ENCODE results near the gene TNPO1.
A peak's percentile ranks its signal among the peaks of the same experiment; 100 is the strongest.

The TNPO1 gene

GRCh38 chr5:72957337-72957736, 140.9 kb downstream of the TNPO1 start:
- DNase-seq (ENCODE audit: low read depth, low spot score), result no peak
- H3K27ac ChIP-seq, result peak overlapping the region; percentile 99

DNA sequence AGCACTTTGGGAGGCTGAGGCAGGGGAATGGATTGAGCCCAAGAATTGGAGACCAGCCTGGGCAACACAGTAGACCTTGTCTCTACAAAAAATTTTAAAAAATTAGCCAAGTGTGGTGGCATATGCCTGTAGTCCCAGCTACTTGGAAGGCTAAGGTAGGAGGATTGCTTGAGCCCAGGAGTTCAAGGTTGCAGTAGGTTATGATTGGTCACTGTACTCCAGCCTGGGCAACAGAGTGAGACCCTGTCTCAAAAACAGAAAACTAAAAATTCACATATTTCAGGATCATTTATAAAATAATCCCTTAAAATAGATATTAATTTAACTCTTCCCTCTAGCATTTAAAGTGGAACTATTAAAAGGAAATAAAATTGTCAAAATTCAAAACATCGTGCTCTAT, 142.8 kb downstream of the TNPO1 start:
- DNase-seq (ENCODE audit: low read depth, low spot score), result no peak
- H3K27ac ChIP-seq, result no peak overlapping the region

Data from epithelial cell of prostate (primary cell).